ENCODE measurements around the gene GALNT10. TPM values are rescaled to one million over a fixed set of nuclear protein-coding genes. Genes with fewer than 3 reads are reported as not detected.

Gene GALNT10
- total and polyA plus RNA-seq, 3 donors from 2014 or later = 15.7 to 19.3 (median 17.2) TPM

DNA sequence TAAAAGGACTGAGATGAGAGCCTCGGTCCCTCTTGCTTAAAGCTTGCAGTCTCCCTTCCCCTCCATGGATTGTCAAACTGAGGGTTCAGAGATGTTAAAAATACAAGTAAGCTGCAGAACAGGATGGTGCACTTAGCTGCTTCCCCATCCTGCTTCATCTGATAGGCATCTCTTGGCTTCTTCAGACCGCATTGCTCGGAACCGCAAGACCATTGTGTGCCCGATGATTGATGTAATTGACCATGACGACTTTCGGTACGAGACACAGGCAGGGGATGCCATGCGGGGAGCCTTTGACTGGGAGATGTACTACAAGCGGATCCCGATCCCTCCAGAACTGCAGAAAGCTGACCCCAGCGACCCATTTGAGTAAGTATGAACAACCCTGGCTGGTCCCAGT is 189.7 kb downstream of the GALNT10 start:
- Histone ChIP-seq H3K27me3 (no peaks in the 10 kb centered on the region), H3K9me3 (no peaks in the 10 kb centered on the region), H3K4me1 (peaks cover 13% of the 10 kb centered on the region), H3K4me3 (no peak overlapping the region), H3K36me3 (ENCODE audit: low read depth, missing control alignments) (no peaks in the 10 kb centered on the region), H3K27ac (no peak overlapping the region)
- intact Hi-C loops (cut with DNase I; ENCODE audit: low total_unique reads) = no loop called here
- DNase-seq = no peak
- TF ChIP-seq POLR2A (IDR thresholded peaks at IDR 0.05) = no peak
- TF ChIP-seq, protein P1, sequence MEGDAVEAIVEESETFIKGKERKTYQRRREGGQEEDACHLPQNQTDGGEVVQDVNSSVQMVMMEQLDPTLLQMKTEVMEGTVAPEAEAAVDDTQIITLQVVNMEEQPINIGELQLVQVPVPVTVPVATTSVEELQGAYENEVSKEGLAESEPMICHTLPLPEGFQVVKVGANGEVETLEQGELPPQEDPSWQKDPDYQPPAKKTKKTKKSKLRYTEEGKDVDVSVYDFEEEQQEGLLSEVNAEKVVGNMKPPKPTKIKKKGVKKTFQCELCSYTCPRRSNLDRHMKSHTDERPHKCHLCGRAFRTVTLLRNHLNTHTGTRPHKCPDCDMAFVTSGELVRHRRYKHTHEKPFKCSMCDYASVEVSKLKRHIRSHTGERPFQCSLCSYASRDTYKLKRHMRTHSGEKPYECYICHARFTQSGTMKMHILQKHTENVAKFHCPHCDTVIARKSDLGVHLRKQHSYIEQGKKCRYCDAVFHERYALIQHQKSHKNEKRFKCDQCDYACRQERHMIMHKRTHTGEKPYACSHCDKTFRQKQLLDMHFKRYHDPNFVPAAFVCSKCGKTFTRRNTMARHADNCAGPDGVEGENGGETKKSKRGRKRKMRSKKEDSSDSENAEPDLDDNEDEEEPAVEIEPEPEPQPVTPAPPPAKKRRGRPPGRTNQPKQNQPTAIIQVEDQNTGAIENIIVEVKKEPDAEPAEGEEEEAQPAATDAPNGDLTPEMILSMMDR (IDR thresholded peaks at IDR 0.05) = no peak
- 91% methylated on average over 9 to 12 of the region's 12 CpGs for WGBS, 2 donors

DNA sequence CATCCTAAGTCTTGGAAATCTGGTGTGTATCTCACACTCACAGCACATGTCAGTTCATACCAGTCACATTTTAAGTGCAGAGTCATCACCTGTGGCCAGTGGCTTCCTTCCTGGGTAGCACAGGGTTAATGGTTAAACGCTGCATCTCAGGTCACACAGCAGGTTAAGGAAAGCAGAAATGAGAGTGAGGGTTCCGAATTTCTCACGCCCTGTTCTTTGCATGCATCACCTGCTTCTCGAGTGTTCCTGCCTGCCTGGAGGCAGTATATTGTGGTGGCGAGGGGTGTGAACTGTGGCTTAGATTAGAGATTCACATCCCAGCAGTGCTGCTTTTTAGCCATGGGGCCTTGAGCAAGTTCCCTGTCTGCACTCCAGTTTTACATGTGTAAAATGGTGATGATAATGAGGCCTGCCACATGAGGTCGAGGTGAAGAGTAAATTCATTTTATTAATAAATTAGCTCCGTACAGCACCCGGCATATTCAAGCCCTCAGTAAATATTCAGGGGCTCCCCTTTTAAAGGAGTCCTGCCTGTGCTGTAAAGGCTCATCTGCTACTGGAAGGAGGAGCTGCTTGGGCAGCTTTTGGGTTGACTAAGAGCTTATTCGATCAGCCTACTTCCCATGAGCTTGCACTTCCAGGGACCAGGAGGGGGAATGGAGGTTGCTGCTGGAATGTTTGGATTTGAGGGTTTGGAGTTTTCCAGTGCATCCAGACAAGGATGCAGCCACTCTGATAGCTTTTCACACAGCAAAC is 194.1 kb downstream of the GALNT10 start:
- Histone ChIP-seq H3K27ac (peak overlapping the region in 1 of 2 donors; percentile 27), H3K4me1 (peaks cover 14% of the 10 kb centered on the region), H3K27me3 (no peaks in the 10 kb centered on the region), H3K9me3 (no peaks in the 10 kb centered on the region), H3K4me3 (no peak overlapping the region), H3K36me3 (ENCODE audit: low read depth, missing control alignments) (no peaks in the 10 kb centered on the region)
- intact Hi-C loops (cut with DNase I; ENCODE audit: low total_unique reads) = no loop called here
- DNase-seq = no peak
- TF ChIP-seq, protein P1 (IDR thresholded peaks at IDR 0.05) = no peak
- TF ChIP-seq POLR2A (IDR thresholded peaks at IDR 0.05) = no peak
- 57 to 65% methylated on average over 9 of the region's 9 CpGs for WGBS, 2 donors

DNA sequence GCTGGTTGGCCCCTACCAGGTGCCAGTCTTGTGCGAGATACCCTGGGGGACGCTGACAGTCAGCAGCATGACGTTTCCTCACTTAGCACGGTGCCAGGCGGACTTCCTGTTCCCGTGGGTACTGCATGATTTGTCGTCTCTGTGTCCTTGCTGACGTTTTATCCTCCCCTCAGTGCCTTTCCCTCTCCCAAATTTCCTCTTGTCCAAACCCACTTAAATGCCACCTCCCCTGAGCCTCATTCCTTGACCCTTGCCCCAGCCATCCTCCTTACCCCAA is 194.6 kb downstream of the GALNT10 start:
- H3K27ac ChIP-seq = peak overlapping the region in 1 of 2 donors; percentile 27
- no peaks in the 10 kb centered on the region for H3K27me3 ChIP-seq
- intact Hi-C loops (cut with DNase I; ENCODE audit: low total_unique reads) = no loop called here
- peaks cover 14% of the 10 kb centered on the region for H3K4me1 ChIP-seq
- no peaks in the 10 kb centered on the region for H3K9me3 ChIP-seq
- H3K4me3 ChIP-seq = no peak overlapping the region
- WGBS, 2 donors = 41 to 43% methylated on average over 8 of the region's 8 CpGs
- H3K36me3 ChIP-seq (ENCODE audit: low read depth, missing control alignments) = no peaks in the 10 kb centered on the region
- DNase-seq = peak; percentile 45
- TF ChIP-seq, protein P1 (IDR thresholded peaks at IDR 0.05) = no peak

DNA sequence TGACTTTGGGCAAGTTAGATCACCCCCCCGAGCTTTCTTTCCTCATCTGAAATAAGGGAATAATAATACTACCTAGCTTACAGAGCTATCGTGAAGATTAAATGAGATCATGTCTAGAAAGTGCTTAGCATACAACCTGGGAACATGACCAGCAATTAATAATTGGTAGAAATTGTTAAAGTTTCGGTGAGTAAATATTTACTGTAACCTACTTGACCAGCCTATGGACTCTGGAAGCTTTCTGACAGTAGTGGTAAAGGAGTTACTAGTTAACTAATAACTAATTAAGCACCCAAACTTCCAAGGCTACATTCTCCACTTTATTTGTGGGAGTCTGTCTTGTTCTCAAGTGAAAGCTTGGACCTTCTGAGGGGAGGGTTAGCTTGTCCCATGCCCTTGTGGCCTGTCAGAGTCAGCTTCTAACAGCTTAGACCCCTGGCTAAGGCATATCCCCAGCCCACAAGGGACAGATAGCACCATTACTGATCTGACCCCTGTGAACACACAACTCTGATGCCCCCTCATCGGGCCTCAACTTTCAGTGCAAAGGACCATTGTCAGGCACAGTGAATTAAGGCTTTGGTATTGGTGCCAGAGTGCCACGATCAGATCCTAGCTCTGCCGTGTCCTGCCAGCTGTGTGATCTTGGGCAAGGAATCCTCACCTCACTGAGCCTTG is 196.6 kb downstream of the GALNT10 start:
- 83 to 91% methylated on average over 6 of the region's 6 CpGs for WGBS, 2 donors

More for the DNA sequence above, 196.6 kb downstream of the GALNT10 start:
- TF ChIP-seq POLR2A (IDR thresholded peaks at IDR 0.05) = no peak
- TF ChIP-seq, protein P1 (IDR thresholded peaks at IDR 0.05) = no peak
- Histone ChIP-seq H3K4me3 (no peak overlapping the region), H3K9me3 (no peaks in the 10 kb centered on the region), H3K36me3 (ENCODE audit: low read depth, missing control alignments) (no peaks in the 10 kb centered on the region), H3K27me3 (no peaks in the 10 kb centered on the region), H3K27ac (no peak overlapping the region), H3K4me1 (peaks cover 14% of the 10 kb centered on the region)
- intact Hi-C loops (cut with DNase I; ENCODE audit: low total_unique reads) = no loop called here
- DNase-seq = no peak
